ENCODE results near the gene GNRH2. TPM values are rescaled to one million over a fixed set of nuclear protein-coding genes. Genes with fewer than 3 reads are reported as not detected.
"Not testable (repeated sequence)": the region's sequence is repeated elsewhere in the genome, so short reads cannot be mapped to it uniquely, and the experiment has no call there.

Gene GNRH2
- polyA plus RNA-seq, 1 donor (not counting 4 experiments of a cell fraction or from before 2014, with no cell fraction given) = 0.18 TPM

DNA sequence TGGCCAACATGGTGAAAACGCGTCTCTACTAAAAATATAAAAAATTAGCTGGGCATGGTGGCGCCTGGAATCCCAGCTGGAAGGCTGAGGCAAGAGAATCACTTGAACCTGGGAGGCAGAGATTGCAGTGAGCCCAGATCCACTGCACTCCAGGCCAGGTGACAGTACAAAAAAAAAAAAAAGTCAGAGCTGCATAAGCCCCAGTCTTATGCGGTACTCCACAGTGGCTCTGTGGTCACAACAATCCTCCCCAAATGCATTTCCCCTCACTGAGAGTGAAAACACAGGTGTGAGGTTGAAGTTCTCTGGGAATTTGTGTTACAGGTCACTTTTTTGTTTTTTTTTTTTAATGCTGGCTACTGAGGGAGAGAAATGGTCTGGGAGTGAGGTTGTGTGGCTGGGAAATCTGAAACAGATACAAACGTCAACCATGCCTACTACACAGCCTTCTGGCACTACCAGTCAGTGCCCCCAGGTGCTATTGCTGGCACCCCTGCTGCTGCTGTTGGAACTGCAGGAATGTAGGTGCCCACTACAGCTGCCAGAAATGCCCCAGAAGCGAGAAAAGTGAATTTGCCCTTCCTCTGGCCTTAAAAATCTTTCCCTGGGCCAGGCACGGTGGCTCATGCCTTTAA, 8.1 kb downstream of the GNRH2 start:
- H3K27ac ChIP-seq (ENCODE audit: control insufficient read depth, insufficient read depth, low read length) = no peak overlapping the region
- dilution Hi-C loops (cut with MboI; ENCODE audit: extremely low pct_ligation_motif_present, low sequenced_read_pairs) = no loop called here
- H2AFZ ChIP-seq (ENCODE audit: control insufficient read depth, low read length) = no peak overlapping the region
- no peaks in the 10 kb centered on the region for H4K20me1 ChIP-seq (ENCODE audit: control insufficient read depth, extremely low read depth, insufficient read depth, low read length)
- peaks cover 18 to 21% of the 10 kb centered on the region in 2 experiments for H3K36me3 ChIP-seq (ENCODE audit: control insufficient read depth in 2 of 2, extremely low read depth in 1 of 2, insufficient read depth in 2 of 2, low read length in 2 of 2)
- H3K9me3 ChIP-seq (ENCODE audit: control insufficient read depth, low read depth, low read length) = no peaks in the 10 kb centered on the region
- H3K4me1 ChIP-seq (ENCODE audit: control insufficient read depth, extremely low read depth, insufficient read depth, low read length) = no peaks in the 10 kb centered on the region
- no peak overlapping the region for H3K4me2 ChIP-seq (ENCODE audit: control insufficient read depth, extremely low read depth, insufficient read depth, low read depth, low read length)
- no peak overlapping the region for H3K9ac ChIP-seq (ENCODE audit: control insufficient read depth, extremely low read depth, insufficient read depth, low read length)
- DNase-seq (ENCODE audit: low read depth, low spot score) (no peak), FAIRE-seq (no peak)
- no peaks in the 10 kb centered on the region for H3K27me3 ChIP-seq (ENCODE audit: control insufficient read depth, extremely low read depth, insufficient read depth, low read length)
- H3K4me3 ChIP-seq (ENCODE audit: control insufficient read depth in 2 of 3, extremely low read depth in 1 of 3, insufficient read depth in 2 of 3, low read depth in 1 of 3, low read length in 3 of 3) = no peak overlapping the region
- H3K79me2 ChIP-seq (ENCODE audit: control insufficient read depth, insufficient read depth, low read length) = peaks cover 13% of the 10 kb centered on the region
- TF ChIP-seq, protein P1, sequence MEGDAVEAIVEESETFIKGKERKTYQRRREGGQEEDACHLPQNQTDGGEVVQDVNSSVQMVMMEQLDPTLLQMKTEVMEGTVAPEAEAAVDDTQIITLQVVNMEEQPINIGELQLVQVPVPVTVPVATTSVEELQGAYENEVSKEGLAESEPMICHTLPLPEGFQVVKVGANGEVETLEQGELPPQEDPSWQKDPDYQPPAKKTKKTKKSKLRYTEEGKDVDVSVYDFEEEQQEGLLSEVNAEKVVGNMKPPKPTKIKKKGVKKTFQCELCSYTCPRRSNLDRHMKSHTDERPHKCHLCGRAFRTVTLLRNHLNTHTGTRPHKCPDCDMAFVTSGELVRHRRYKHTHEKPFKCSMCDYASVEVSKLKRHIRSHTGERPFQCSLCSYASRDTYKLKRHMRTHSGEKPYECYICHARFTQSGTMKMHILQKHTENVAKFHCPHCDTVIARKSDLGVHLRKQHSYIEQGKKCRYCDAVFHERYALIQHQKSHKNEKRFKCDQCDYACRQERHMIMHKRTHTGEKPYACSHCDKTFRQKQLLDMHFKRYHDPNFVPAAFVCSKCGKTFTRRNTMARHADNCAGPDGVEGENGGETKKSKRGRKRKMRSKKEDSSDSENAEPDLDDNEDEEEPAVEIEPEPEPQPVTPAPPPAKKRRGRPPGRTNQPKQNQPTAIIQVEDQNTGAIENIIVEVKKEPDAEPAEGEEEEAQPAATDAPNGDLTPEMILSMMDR (optimal IDR thresholded peaks at IDR 0.05 in 1 of 3, IDR thresholded peaks at IDR 0.05 in 1 of 3, conservative IDR thresholded peaks at IDR 0.05 in 1 of 3; ENCODE audit: extremely low read depth in 1 of 3, insufficient read depth in 2 of 3, low read length in 3 of 3) = no peak
- TF ChIP-seq EZH2 (IDR thresholded peaks at IDR 0.05; ENCODE audit: low read length) = no peak
- no peaks in the 10 kb centered on the region for H3K9me1 ChIP-seq (ENCODE audit: control insufficient read depth, extremely low read depth, insufficient read depth, low read length)

DNA sequence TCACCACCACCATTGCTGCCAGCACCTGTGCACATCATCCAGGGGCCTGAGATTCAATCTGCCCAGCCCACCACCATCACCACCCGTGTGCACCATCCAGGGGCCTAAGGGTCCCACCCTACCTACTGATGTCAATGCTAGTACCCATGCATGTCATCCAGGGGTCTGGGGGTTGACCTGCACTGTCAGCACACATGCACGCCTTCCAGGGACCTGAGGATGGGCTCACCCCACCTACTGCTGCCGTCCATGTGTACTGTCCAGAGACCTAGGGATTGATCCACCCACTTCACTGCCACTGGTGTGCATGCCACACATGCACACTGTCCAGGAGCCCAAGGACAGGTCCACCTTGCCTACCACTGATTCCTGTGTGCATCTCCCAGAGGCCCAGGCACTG, 16.1 kb downstream of the GNRH2 start:
- no peaks in the 10 kb centered on the region for H3K9me1 ChIP-seq (ENCODE audit: control insufficient read depth, extremely low read depth, insufficient read depth, low read length)
- no peak for FAIRE-seq
- no peaks in the 10 kb centered on the region for H3K27me3 ChIP-seq (ENCODE audit: control insufficient read depth, extremely low read depth, insufficient read depth, low read length)
- dilution Hi-C loops (cut with MboI; ENCODE audit: extremely low pct_ligation_motif_present, low sequenced_read_pairs) = no loop called here
- DNase-seq (ENCODE audit: low read depth, low spot score) = no peak
- H3K27ac ChIP-seq (ENCODE audit: control insufficient read depth, insufficient read depth, low read length) = no peak overlapping the region
- no peak overlapping the region for H3K4me3 ChIP-seq (ENCODE audit: control insufficient read depth in 2 of 3, extremely low read depth in 1 of 3, insufficient read depth in 2 of 3, low read depth in 1 of 3, low read length in 3 of 3)
- no peaks in the 10 kb centered on the region for H4K20me1 ChIP-seq (ENCODE audit: control insufficient read depth, extremely low read depth, insufficient read depth, low read length)
- no peaks in the 10 kb centered on the region for H3K9me3 ChIP-seq (ENCODE audit: control insufficient read depth, low read depth, low read length)
- H3K4me1 ChIP-seq (ENCODE audit: control insufficient read depth, extremely low read depth, insufficient read depth, low read length) = no peaks in the 10 kb centered on the region
- H2AFZ ChIP-seq (ENCODE audit: control insufficient read depth, low read length) = no peak overlapping the region
- no peaks in the 10 kb centered on the region for H3K79me2 ChIP-seq (ENCODE audit: control insufficient read depth, insufficient read depth, low read length)
- TF ChIP-seq, protein P1 (optimal IDR thresholded peaks at IDR 0.05 in 1 of 3, IDR thresholded peaks at IDR 0.05 in 1 of 3, conservative IDR thresholded peaks at IDR 0.05 in 1 of 3; ENCODE audit: extremely low read depth in 1 of 3, insufficient read depth in 2 of 3, low read length in 3 of 3) = no peak
- TF ChIP-seq EZH2 (IDR thresholded peaks at IDR 0.05; ENCODE audit: low read length) = no peak
- no peak overlapping the region for H3K4me2 ChIP-seq (ENCODE audit: control insufficient read depth, extremely low read depth, insufficient read depth, low read depth, low read length)
- no peaks in the 10 kb centered on the region for H3K36me3 ChIP-seq (ENCODE audit: control insufficient read depth in 2 of 2, extremely low read depth in 1 of 2, insufficient read depth in 2 of 2, low read length in 2 of 2)
- no peak overlapping the region for H3K9ac ChIP-seq (ENCODE audit: control insufficient read depth, extremely low read depth, insufficient read depth, low read length)

DNA sequence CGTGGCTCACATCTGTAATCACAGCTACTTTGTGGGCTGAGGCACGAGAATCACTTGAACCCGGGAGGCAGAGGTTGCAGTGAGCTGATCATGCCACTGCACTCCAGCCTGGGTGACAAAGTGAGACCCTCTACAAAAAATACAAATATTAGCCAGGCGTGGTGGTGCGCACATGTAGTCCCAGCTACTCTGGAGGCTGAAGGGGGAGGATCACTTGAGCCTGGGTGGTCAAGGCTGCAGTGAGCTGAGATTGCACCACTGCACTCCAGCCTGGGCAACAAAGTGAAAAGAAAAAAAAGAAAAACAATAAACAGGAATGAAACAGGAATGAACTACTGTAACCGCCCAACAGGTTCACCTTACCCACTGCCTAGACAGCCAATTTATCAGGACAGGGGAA, 20.7 kb downstream of the GNRH2 start:
- H3K9me1 ChIP-seq (ENCODE audit: control insufficient read depth, extremely low read depth, insufficient read depth, low read length); H3K4me1 ChIP-seq (ENCODE audit: control insufficient read depth, extremely low read depth, insufficient read depth, low read length); dilution Hi-C loops (cut with MboI; ENCODE audit: extremely low pct_ligation_motif_present, low sequenced_read_pairs); FAIRE-seq; H4K20me1 ChIP-seq (ENCODE audit: control insufficient read depth, extremely low read depth, insufficient read depth, low read length); H2AFZ ChIP-seq (ENCODE audit: control insufficient read depth, low read length); H3K9me3 ChIP-seq (ENCODE audit: control insufficient read depth, low read depth, low read length); DNase-seq (ENCODE audit: low read depth, low spot score); H3K27me3 ChIP-seq (ENCODE audit: control insufficient read depth, extremely low read depth, insufficient read depth, low read length); H3K36me3 ChIP-seq (ENCODE audit: control insufficient read depth in 2 of 2, extremely low read depth in 1 of 2, insufficient read depth in 2 of 2, low read length in 2 of 2); H3K4me2 ChIP-seq (ENCODE audit: control insufficient read depth, extremely low read depth, insufficient read depth, low read depth, low read length); H3K4me3 ChIP-seq (ENCODE audit: control insufficient read depth in 2 of 3, extremely low read depth in 1 of 3, insufficient read depth in 2 of 3, low read depth in 1 of 3, low read length in 3 of 3); H3K79me2 ChIP-seq (ENCODE audit: control insufficient read depth, insufficient read depth, low read length); H3K27ac ChIP-seq (ENCODE audit: control insufficient read depth, insufficient read depth, low read length); H3K9ac ChIP-seq (ENCODE audit: control insufficient read depth, extremely low read depth, insufficient read depth, low read length): not testable (repeated sequence)

Measured in keratinocyte (primary cell).